ENCODE results near the gene UBA7.
"Not testable (repeated sequence)": the region's sequence is repeated elsewhere in the genome, so short reads cannot be mapped to it uniquely, and the experiment has no call there.

The UBA7 gene

GRCh38 chr3:49782277-49782676 lies 31.5 kb downstream of the UBA7 start:
- DNase-seq (ENCODE audit: low spot score): not testable (repeated sequence)

- DNase-seq (ENCODE audit: low spot score): no peak
Observed at GRCh38 chr3:49781415-49782199, 32.1 kb downstream of the UBA7 start.

GRCh38 chr3:49780975-49781365 lies 32.8 kb downstream of the UBA7 start:
- DNase-seq (ENCODE audit: low spot score): not testable (repeated sequence)

GRCh38 chr3:49780080-49780974 lies 33.4 kb downstream of the UBA7 start:
- DNase-seq (ENCODE audit: low spot score): no peak

- DNase-seq (ENCODE audit: low spot score): no peak
Observed at GRCh38 chr3:49779358-49780079, 34.2 kb downstream of the UBA7 start.

GRCh38 chr3:49776101-49776500 lies 37.7 kb downstream of the UBA7 start:
- DNase-seq (ENCODE audit: low spot score): not testable (repeated sequence)

GRCh38 chr3:49775538-49775937 lies 38.2 kb downstream of the UBA7 start:
- peak; percentile 81 for DNase-seq (ENCODE audit: low spot score)

- no peak for DNase-seq (ENCODE audit: low spot score)
Observed at GRCh38 chr3:49772703-49773102, 41.0 kb downstream of the UBA7 start.

- no peak for DNase-seq (ENCODE audit: low spot score)
Observed at GRCh38 chr3:49771340-49771938, 42.3 kb downstream of the UBA7 start.

GRCh38 chr3:49769926-49770325 lies 43.8 kb downstream of the UBA7 start:
- no peak for DNase-seq (ENCODE audit: low spot score)

GRCh38 chr3:49769286-49769915 lies 44.4 kb downstream of the UBA7 start:
- no peak for DNase-seq (ENCODE audit: low spot score)

- DNase-seq (ENCODE audit: low spot score): no peak
Observed at GRCh38 chr3:49763981-49764380, 49.8 kb downstream of the UBA7 start.

- DNase-seq (ENCODE audit: low spot score): no peak
Observed at GRCh38 chr3:49761661-49762060, 52.1 kb downstream of the UBA7 start.

GRCh38 chr3:49759226-49759625 lies 54.5 kb downstream of the UBA7 start:
- DNase-seq (ENCODE audit: low spot score): no peak

GRCh38 chr3:49757197-49757596 lies 56.6 kb downstream of the UBA7 start:
- DNase-seq (ENCODE audit: low spot score): no peak

- DNase-seq (ENCODE audit: low spot score): no peak
Observed at GRCh38 chr3:49756036-49756435, 57.7 kb downstream of the UBA7 start.

Measured in globus pallidus (tissue), 1 donor.